HG03521 (cell line): ENCODE measurements around the gene MOGAT1.
"Not testable (repeated sequence)": the region's sequence is repeated elsewhere in the genome, so short reads cannot be mapped to it uniquely, and the experiment has no call there.

Experiments
- ATAC-seq: cut with Tn5 transposase; IDR thresholded peaks from one replicate; pipeline ENCODE4 v1.9.1; 2021; ENCODE audit warnings: mild to moderate bottlenecking, moderate library complexity; ENCODE audit not compliant: unreplicated experiment

MOGAT1 gene

GRCh38 chr2:222708274-222708710 is 36.8 kb downstream of the MOGAT1 start:
- ATAC-seq = peak; percentile 50

- ATAC-seq = no peak
These were observed 37.9 kb downstream of the MOGAT1 start for GRCh38 chr2:222709191-222709891.

GRCh38 chr2:222710736-222711135 is 39.3 kb downstream of the MOGAT1 start:
- no peak for ATAC-seq

GRCh38 chr2:222711315-222711940 is 40.0 kb downstream of the MOGAT1 start:
- no peak for ATAC-seq

GRCh38 chr2:222713002-222713401 is 41.5 kb downstream of the MOGAT1 start:
- no peak for ATAC-seq

- ATAC-seq = no peak
These were observed 43.1 kb downstream of the MOGAT1 start for GRCh38 chr2:222714361-222715241.

- ATAC-seq = no peak
These were observed 44.3 kb downstream of the MOGAT1 start for GRCh38 chr2:222715742-222716141.

- not testable (repeated sequence) for ATAC-seq
These were observed 48.3 kb downstream of the MOGAT1 start for GRCh38 chr2:222719787-222720186.

GRCh38 chr2:222721597-222721996 is 50.1 kb downstream of the MOGAT1 start:
- not testable (repeated sequence) for ATAC-seq

GRCh38 chr2:222722327-222722946 is 51.0 kb downstream of the MOGAT1 start:
- ATAC-seq = peak; percentile 97

- ATAC-seq = no peak
These were observed 52.8 kb downstream of the MOGAT1 start for GRCh38 chr2:222724208-222724607.

- ATAC-seq = no peak
These were observed 57.2 kb downstream of the MOGAT1 start for GRCh38 chr2:222728621-222729020.

- ATAC-seq = peak; percentile 47
These were observed 59.0 kb downstream of the MOGAT1 start for GRCh38 chr2:222730366-222730999.

- no peak for ATAC-seq
These were observed 59.8 kb downstream of the MOGAT1 start for GRCh38 chr2:222731201-222731621.

- ATAC-seq = no peak
These were observed 61.2 kb downstream of the MOGAT1 start for GRCh38 chr2:222732489-222733178.

- no peak for ATAC-seq
These were observed 62.0 kb downstream of the MOGAT1 start for GRCh38 chr2:222733470-222733845.

- no peak for ATAC-seq
These were observed 62.6 kb downstream of the MOGAT1 start for GRCh38 chr2:222733846-222734702.

- peak; percentile 76 for ATAC-seq
These were observed 63.2 kb downstream of the MOGAT1 start for GRCh38 chr2:222734703-222735014.

- ATAC-seq = no peak
These were observed 64.8 kb downstream of the MOGAT1 start for GRCh38 chr2:222736301-222736700.
